ENCODE results near the gene NHERF2. TPM values are rescaled to one million over a fixed set of nuclear protein-coding genes. Genes with fewer than 3 reads are reported as not detected.
"Not testable (repeated sequence)": the region's sequence is repeated elsewhere in the genome, so short reads cannot be mapped to it uniquely, and the experiment has no call there.

The NHERF2 gene
- total RNA-seq, 1 donor from 2014 or later: 48.5 TPM

- DNase-seq (ENCODE audit: low read depth in 2 of 2): no peak
These were observed 21.1 kb upstream of the NHERF2 start for GRCh38 chr16:2005646-2006045.

- DNase-seq (ENCODE audit: low read depth in 2 of 2): no peak
These were observed 20.4 kb upstream of the NHERF2 start for GRCh38 chr16:2006317-2006716.

- no peak for DNase-seq (ENCODE audit: low read depth in 2 of 2)
These were observed 19.4 kb upstream of the NHERF2 start for GRCh38 chr16:2007081-2007836.

DNA sequence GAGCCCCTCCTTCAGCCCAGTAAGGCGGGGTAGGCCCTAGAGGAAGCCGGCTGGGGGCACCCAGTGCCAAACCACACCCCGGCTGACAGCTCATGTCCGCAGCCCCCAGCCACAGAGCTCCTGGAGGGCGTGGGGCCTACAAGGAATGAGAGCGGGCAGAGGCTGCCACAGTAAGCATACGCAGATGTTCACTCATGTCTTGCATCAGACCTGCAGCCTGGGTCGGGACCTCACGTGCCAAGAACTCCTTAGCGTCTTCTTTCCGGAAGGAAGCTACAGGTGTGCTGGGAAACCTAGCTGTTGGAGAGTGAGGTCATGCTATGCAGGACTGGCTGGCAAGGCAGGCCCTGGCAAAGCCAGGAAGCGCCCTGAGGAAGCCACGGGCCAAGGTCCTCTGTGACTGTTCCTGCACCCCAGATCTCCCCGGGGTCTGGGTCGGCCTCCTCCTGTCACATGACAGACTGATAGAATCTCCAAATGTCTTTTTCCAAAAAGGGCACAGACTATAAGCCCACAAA is 18.6 kb upstream of the NHERF2 start:
- peak in 1 of 2 donors; percentile 60 for DNase-seq (ENCODE audit: low read depth in 2 of 2)

DNA sequence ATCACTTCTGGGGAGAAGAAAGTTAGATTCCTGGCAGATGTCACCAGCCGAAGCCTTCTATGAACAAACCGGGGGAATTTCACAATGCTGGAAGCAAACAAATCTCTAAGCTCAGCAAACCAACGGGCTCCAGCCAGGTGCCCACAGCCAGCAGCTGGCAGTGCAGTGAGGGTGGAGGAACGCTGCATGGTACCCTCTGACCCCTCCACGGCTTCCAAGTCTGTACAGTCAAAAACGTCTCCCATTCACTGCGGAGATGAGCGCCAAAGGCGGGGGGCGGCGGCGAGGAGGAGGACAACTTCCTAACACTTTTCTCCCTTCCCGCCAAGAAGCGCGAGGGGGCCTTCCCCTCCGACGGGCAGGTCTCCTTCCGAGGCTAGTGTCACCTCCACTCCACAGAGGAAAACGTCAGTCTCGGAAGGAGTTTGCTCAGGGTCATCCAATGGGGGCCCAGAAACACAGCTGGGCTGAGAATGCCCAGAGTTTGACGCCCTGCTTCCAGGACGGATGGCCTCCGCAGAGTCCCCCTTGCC is 18.0 kb upstream of the NHERF2 start:
- peak in 1 of 2 donors; percentile 38 for DNase-seq (ENCODE audit: low read depth in 2 of 2)

DNA sequence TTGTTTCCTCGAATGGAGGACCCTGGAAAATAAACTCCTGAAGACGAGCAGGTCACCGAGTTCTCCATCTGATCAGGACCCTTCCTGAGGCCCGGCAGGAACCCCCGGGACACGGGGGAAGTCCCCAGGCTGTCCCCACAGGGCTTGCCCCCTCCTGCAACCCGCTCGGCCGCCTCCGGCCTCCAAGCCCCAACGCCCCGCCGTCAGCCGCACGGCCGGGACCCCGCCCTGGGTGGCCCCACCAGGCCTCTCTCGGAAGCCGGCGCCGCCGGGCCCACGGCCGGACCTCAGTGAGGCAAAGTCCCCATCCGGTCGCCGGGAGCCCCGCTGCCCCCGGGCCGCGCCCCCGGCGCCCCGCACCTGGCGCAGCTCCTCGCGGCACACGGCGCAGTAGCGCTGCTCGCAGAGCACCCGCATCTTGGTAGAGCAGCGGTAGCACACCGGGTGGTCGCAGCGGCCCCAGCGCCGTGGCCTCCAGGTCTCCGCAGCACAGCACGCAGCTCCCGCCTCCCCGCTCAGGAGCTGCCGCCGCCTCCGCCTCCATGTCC is 17.5 kb upstream of the NHERF2 start:
- DNase-seq (ENCODE audit: low read depth in 2 of 2): no peak

- peak; percentile 69 to 92 for DNase-seq (ENCODE audit: low read depth in 2 of 2)
These were observed 16.8 kb upstream of the NHERF2 start, which contains the start of gene ZNF598 for GRCh38 chr16:2009791-2010510. TSS of gene ZNF598 (minus strand) at chr16:2009821.

GRCh38 chr16:2011726-2012125 is 15.0 kb upstream of the NHERF2 start:
- DNase-seq (ENCODE audit: low read depth in 2 of 2): not testable (repeated sequence)

- DNase-seq (ENCODE audit: low read depth in 2 of 2): no peak
These were observed 13.2 kb upstream of the NHERF2 start for GRCh38 chr16:2013527-2013926.

DNA sequence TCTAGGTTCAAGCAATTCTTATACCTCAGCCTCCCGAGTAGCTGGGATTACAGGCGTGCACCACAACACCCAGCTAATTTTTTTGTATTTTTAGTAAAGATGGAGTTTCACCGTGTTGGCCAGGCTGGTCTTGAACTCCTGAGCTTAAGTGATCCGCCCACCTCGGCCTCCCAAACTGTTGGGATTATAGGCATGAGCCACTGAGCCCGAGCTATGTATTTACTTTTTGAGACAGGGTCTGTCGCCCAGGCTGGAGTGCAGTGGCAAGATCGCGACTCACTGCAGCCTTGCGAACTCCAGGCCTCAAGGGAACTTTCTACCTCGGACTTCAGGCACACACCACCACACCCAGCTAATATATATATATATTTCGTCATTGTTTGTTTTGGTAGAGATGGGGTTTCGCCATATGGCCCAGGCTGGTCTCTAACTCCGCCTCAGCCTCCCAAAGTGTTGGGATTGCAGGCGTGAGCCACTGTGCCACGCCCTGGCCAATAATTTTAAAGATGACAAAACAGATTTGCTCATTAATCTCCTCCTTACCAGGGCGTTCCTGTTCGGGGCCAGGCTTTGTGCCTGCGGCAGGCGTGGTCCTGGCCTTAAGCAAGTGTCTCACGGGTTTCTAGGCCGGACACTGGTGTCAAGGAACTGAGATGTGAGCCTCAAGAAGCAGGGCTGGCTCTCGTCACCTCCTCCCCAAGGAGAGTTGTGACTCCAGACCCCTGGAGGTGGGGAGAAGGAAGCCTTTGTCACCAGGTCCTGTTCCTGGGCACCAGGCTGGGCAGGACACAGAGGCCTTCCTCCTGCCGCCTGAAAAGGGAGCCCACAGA is 11.4 kb upstream of the NHERF2 start:
- DNase-seq (ENCODE audit: low read depth in 2 of 2): no peak

DNA sequence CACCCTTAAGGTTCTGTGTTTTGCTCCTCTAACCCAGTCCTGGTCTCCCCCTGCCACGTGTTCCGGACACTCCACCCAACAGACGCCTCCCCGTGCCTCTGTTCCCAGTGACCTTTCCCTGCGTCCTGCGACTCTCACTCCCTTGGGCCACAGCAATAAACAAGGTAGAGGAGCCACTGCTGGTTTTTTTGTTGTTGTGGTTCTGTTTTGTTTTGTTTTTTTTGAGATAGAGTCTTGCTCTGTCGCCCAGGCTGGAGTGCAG is 10.8 kb upstream of the NHERF2 start:
- no peak for DNase-seq (ENCODE audit: low read depth in 2 of 2)

DNA sequence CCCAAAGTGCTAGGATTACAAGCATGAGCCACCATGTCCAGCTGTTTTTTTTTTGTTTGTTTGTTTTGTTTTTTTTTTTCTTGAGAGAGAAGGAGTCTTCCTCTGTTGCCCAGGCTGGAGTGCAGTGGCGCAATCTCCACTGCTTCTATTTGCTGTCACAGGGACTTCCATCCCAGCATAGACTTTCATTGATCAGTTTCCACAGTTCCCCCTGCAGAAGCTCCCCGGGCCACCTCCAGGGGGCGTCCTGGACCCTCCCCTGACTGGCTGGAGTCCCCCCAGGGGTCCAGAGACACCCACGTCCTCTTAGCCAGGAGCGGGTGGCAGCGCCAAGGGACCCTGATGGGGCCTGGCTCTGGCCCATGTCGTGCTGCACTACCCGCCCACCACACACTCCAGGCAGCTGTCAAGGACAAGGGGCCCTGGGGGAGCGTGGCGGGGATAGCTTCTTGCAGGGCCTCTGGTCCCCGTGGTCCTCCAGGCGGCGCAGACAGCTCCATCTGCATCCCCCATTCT is 10.2 kb upstream of the NHERF2 start:
- DNase-seq (ENCODE audit: low read depth in 2 of 2): no peak

- no peak for DNase-seq (ENCODE audit: low read depth in 2 of 2)
These were observed 7.2 kb upstream of the NHERF2 start, which contains the start of gene NPW for GRCh38 chr16:2019518-2019920. TSS of gene NPW (plus strand) at chr16:2019785.

- no peak for DNase-seq (ENCODE audit: low read depth in 2 of 2)
These were observed 6.5 kb upstream of the NHERF2 start for GRCh38 chr16:2019921-2020831.

GRCh38 chr16:2022723-2023091 is 4.0 kb upstream of the NHERF2 start:
- peak in 1 of 2 donors; percentile 36 for DNase-seq (ENCODE audit: low read depth in 2 of 2)

DNA sequence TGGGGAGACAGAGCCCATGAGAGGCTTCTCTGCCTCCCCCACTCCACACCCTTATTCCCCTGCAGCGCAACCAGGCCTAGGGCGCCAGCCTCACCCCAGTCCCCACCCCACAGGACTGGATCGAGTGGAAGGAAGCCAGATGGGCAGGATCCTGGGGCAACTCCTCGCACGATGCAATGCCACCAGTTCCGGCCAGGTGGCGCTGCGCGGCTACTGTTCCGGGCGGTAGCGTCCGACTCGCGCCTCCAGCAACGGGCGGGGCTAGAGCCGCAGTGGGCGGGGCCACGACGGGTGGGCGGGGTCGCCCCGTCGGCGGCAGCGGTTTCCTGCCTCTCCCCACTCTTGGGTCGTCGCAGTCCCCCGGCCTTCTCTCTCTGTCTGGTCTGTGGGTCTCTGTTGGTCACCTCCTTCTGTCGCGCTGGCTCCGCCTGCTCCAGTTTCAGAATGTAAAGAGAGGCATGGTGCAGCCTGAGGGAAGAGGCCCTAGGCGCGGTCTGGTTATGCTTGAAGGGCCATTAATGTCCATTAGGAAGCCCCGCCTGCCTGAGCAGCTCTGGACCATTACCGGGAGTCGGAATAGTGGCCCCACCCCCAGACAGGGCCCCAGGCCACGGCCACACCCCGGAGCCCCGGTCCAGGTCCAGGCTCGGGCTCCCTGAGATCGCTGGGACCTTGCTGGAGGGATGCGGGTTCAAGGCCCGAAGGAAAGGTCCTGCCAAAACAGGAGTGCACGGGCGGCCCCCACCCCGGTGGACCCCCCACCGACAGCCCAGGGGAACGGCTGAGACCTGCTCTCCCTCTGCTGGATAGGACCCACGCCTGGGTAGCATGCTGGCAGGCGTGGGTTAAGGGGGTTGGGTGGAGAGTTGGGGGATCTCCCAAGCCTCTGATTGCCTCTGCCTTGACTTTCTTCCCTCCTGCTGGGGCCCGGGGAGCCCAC is 3.3 kb upstream of the NHERF2 start:
- DNase-seq (ENCODE audit: low read depth in 2 of 2): peak; percentile 69 to 89

DNA sequence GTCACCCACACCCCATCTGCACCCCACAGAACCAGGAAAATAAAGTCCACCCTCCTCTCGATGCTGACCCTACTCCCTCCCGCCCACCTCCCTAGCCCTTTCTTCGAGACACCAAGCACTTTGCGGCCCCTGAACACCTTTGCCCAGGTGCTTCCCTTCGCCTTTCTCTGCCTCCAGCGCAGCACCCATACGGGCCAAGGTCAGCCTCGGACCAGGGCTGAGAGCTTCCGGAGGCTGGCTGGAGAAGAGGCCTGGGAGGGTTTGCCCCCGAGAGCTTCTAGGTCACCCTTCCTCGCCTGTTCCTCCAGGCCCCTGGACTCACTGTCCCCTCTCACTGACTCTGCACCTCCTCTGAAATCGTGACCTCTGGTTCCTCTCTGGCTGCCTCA is 2.7 kb upstream of the NHERF2 start:
- no peak for DNase-seq (ENCODE audit: low read depth in 2 of 2)

GRCh38 chr16:2025251-2025650 is 1.5 kb upstream of the NHERF2 start:
- DNase-seq (ENCODE audit: low read depth in 2 of 2): no peak

DNA sequence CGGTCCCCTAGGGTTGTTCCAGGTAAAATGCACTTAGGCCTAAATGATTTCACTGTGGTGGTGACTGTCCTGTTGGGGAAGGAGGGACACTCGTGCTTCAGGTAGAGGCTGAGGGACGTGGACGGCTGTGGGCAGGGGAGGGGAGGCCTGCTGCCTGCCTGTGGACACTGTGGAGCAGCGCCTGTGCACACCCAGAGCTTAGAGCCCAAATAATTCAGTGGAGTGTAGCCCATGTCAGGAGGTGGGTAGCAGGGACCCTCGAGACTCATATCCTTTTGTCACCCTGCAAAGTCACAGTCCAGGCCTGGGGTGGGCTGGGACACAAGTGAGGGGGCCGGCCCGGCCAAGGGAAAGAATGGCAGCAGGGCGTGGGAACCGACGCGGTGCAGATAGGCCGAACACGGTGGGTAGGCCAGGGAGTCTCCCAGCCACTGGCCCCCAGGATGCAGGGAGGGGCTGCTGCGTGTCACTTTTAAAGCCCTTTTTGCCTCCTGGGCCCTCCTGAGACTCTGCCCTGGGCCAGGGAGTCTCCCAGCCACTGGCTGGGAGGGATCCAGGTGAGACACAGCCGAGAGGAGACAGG is 733 bp upstream of the NHERF2 start:
- no peak for DNase-seq (ENCODE audit: low read depth in 2 of 2)
